ENCODE results near the gene GSDMA.

The GSDMA gene

GRCh38 chr17:40023590-40024292 lies 60.9 kb downstream of the GSDMA start:
- DNase-seq, result peak in 1 of 2 experiments; percentile 37

GRCh38 chr17:40024901-40025300 lies 62.1 kb downstream of the GSDMA start:
- no peak for DNase-seq

GRCh38 chr17:40025559-40025958 lies 62.8 kb downstream of the GSDMA start:
- DNase-seq, result no peak

- DNase-seq, result peak; percentile 76 to 78
Observed at GRCh38 chr17:40025991-40026815, 63.4 kb downstream of the GSDMA start.

- peak; percentile 82 to 87 for DNase-seq
Observed at GRCh38 chr17:40026816-40027613, 64.2 kb downstream of the GSDMA start.

Measured in SHP77 (cell line).